Sigmoid colon (tissue), 4 donors: ENCODE results near the gene ZNF608.

ENCODE experiments used
- POLR2A ChIP-seq, 2 donors: fragments of 450-650 bp; IDR thresholded peaks; one replicate each; pipeline ENCODE4 v1.6.1; 2016; ENCODE audit warnings: antibody characterized with exemption in 2 of 2, mild to moderate bottlenecking in 2 of 2, moderate library complexity in 2 of 2
- POLR2AphosphoS5 ChIP-seq, 4 donors: sonication (generic); formaldehyde crosslinking; IDR thresholded peaks; one replicate each; pipeline ENCODE4 v1.6.1; 2017; ENCODE audit warnings: antibody characterized with exemption in 4 of 4
- TF ChIP-seq, protein P1 (sequence below), 4 experiments: fragments of 450-650 bp in 3 of 4; fragments of 200-600 bp in 1 of 4; IDR thresholded peaks; one replicate each; pipeline ENCODE4 v1.5.1; 2016 to 2019; ENCODE audit warnings: antibody characterized with exemption in 4 of 4, mild to moderate bottlenecking in 3 of 4, moderate library complexity in 2 of 4

DNA sequence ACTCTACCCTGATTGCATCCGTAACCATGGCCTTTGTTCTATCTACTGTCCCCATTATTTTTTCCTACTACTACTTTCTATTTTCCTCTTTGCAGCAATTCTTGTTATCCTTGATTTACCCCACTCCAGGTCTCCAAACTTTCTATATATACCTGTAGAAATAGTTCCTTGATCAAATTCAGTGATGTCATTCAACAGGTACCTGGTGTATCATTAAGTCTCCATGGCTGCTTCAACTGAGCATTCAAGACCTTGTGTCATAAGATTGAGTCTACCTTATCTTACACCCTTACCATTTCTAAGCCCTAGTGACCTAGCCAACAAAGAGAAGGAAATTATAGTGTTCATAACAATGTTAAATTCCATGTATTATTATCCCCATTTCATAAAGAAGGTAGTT lies 35.8 kb upstream of the ZNF608 start:
- no peak for TF ChIP-seq POLR2AphosphoS5 (IDR thresholded peaks at IDR 0.05)
- TF ChIP-seq, protein P1, sequence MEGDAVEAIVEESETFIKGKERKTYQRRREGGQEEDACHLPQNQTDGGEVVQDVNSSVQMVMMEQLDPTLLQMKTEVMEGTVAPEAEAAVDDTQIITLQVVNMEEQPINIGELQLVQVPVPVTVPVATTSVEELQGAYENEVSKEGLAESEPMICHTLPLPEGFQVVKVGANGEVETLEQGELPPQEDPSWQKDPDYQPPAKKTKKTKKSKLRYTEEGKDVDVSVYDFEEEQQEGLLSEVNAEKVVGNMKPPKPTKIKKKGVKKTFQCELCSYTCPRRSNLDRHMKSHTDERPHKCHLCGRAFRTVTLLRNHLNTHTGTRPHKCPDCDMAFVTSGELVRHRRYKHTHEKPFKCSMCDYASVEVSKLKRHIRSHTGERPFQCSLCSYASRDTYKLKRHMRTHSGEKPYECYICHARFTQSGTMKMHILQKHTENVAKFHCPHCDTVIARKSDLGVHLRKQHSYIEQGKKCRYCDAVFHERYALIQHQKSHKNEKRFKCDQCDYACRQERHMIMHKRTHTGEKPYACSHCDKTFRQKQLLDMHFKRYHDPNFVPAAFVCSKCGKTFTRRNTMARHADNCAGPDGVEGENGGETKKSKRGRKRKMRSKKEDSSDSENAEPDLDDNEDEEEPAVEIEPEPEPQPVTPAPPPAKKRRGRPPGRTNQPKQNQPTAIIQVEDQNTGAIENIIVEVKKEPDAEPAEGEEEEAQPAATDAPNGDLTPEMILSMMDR (IDR thresholded peaks at IDR 0.05): no peak
- TF ChIP-seq POLR2A (IDR thresholded peaks at IDR 0.05): no peak
